K562 (cell line): ENCODE results near the gene CCDC50.

ENCODE experiments used
- BCLAF1 ChIP-seq, 2 experiments: fragments of 450-650 bp in 1 of 2; IDR thresholded peaks; 2 replicates each; pipeline ENCODE4 v1.6.1; 2011 to 2017; ENCODE audit warnings: low read depth in 2 of 2, antibody characterized with exemption in 1 of 2, borderline replicate concordance in 1 of 2, low read length in 1 of 2, mild to moderate bottlenecking in 1 of 2, mixed read lengths in 1 of 2; ENCODE audit not compliant: control insufficient read depth in 1 of 2
- CREB5 ChIP-seq: fragments of 250-450 bp; sonication (Bioruptor Pico); IDR thresholded peaks from 2 replicates; pipeline ENCODE4 v1.5.0; 2020; ENCODE audit warnings: mild to moderate bottlenecking
- EZH2 ChIP-seq: IDR thresholded peaks from 2 replicates; pipeline ENCODE4 v1.6.1; 2012; ENCODE audit warnings: low read depth, mild to moderate bottlenecking, inconsistent platforms, low read length, borderline replicate concordance
- GTF2B ChIP-seq: IDR thresholded peaks from 2 replicates; pipeline ENCODE4 v1.6.1; 2011; ENCODE audit not compliant: insufficient read length; ENCODE audit errors: extremely low read depth
- MAFF ChIP-seq: IDR thresholded peaks from 2 replicates; pipeline ENCODE4 v1.6.1; 2012; ENCODE audit warnings: low read length, improper control_type of control experiment
- NCOA6 ChIP-seq: fragments of 450-650 bp; IDR thresholded peaks from 2 replicates; pipeline ENCODE4 v1.6.1; 2017; ENCODE audit warnings: mild to moderate bottlenecking
- NFRKB ChIP-seq: fragments of 450-650 bp; IDR thresholded peaks from 2 replicates; pipeline ENCODE4 v1.6.1; 2016; ENCODE audit warnings: low read depth
- POLR2AphosphoS5 ChIP-seq: IDR thresholded peaks from 2 replicates; pipeline ENCODE4 v1.6.1; 2011; ENCODE audit warnings: mild to moderate bottlenecking, low read depth, low read length, moderate library complexity; ENCODE audit not compliant: control insufficient read depth, insufficient read depth
- SMARCA4 ChIP-seq: fragments of 450-650 bp; IDR thresholded peaks from 2 replicates; pipeline ENCODE4 v1.6.1; 2016
- ZNF140 ChIP-seq: fragments of 250-450 bp; sonication (Bioruptor Pico); IDR thresholded peaks from 2 replicates; pipeline ENCODE4 v1.8.0; 2021; ENCODE audit warnings: moderate library complexity, mild to moderate bottlenecking, inconsistent platforms
- ZNF512 ChIP-seq: IDR thresholded peaks from 2 replicates; pipeline ENCODE4 v1.6.1; 2016; ENCODE audit warnings: missing genetic modification characterization, missing compliant biosample characterization

- TF ChIP-seq MAFF (no peak), NFRKB (no peak), SMARCA4 (no peak), ZNF140 (CRISPR knock-in tag) (no peak), BCLAF1 (IDR thresholded peaks at IDR 0.05; ENCODE audit: borderline replicate concordance in 1 of 2, control insufficient read depth in 1 of 2, low read depth in 2 of 2, low read length in 1 of 2) (no peak), NCOA6 (no peak), EZH2 (no peak), GTF2B (no peak), POLR2AphosphoS5 (no peak), ZNF512 (no peak), CREB5 (CRISPR knock-in tag) (no peak)
Measured at GRCh38 chr3:191378142-191378812, 49.1 kb downstream of the CCDC50 start.
